Fibroblast of pulmonary artery (primary cell): ENCODE results near the gene ZNF106.

ENCODE experiments used
- DNase-seq: peaks from one replicate; pipeline ENCODE4 v3.0.0-alpha.2; 2010; ENCODE audit warnings: low read depth
- H3K4me3 ChIP-seq: replicated peaks from 2 replicates; pipeline ENCODE4 v1.5.1; 2011; ENCODE audit warnings: low read depth, mild to moderate bottlenecking, control low read depth, low read length, moderate library complexity
- TF ChIP-seq, protein P1 (sequence below): IDR thresholded peaks from 2 replicates; pipeline ENCODE4 v1.5.1; 2011; ENCODE audit warnings: mild to moderate bottlenecking, control low read depth, low read length, inconsistent platforms; ENCODE audit errors: missing control alignments

ZNF106 gene

DNA sequence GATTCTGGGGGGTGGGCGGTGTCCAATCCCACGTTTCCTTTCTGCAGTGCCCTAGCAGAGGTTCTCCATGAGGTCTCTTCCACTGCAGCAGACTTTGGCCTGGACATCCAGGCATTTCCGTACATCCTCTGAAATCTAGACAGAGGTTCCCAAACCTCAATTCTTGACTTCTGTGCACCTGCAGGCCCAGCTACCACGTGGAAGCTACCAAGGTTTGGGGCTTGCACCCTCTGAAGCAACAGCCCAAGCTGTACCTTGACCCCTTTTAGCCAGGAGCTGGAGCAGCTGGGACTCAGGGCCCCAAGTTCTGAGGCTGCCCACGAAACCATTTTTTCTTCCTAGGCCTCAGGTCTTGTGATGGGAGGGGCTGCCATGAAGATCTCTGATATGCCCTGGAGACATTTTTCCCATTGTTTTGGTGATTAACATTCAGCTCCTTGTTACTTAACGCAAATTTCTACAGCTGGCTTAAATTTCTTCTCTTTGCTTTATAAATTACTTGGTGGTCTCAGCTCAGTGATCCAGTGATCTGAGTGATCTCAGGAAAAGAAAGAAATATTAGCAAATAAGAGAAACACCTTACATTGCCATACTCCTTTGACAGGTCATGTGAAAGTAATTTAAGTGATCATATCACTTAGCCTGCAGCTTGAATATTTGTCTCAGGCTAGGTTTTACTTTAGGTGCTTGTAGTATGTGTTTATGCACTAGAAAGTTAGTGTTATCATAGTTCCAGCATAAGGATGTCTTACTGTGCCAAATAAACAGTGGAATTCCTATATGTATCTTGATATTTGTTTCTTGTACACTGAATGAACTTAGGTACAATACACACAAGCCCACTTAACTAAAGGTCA is 7.5 kb upstream of the ZNF106 start:
- no peak for DNase-seq
- no peak overlapping the region for H3K4me3 ChIP-seq
- TF ChIP-seq, protein P1, sequence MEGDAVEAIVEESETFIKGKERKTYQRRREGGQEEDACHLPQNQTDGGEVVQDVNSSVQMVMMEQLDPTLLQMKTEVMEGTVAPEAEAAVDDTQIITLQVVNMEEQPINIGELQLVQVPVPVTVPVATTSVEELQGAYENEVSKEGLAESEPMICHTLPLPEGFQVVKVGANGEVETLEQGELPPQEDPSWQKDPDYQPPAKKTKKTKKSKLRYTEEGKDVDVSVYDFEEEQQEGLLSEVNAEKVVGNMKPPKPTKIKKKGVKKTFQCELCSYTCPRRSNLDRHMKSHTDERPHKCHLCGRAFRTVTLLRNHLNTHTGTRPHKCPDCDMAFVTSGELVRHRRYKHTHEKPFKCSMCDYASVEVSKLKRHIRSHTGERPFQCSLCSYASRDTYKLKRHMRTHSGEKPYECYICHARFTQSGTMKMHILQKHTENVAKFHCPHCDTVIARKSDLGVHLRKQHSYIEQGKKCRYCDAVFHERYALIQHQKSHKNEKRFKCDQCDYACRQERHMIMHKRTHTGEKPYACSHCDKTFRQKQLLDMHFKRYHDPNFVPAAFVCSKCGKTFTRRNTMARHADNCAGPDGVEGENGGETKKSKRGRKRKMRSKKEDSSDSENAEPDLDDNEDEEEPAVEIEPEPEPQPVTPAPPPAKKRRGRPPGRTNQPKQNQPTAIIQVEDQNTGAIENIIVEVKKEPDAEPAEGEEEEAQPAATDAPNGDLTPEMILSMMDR: no peak

DNA sequence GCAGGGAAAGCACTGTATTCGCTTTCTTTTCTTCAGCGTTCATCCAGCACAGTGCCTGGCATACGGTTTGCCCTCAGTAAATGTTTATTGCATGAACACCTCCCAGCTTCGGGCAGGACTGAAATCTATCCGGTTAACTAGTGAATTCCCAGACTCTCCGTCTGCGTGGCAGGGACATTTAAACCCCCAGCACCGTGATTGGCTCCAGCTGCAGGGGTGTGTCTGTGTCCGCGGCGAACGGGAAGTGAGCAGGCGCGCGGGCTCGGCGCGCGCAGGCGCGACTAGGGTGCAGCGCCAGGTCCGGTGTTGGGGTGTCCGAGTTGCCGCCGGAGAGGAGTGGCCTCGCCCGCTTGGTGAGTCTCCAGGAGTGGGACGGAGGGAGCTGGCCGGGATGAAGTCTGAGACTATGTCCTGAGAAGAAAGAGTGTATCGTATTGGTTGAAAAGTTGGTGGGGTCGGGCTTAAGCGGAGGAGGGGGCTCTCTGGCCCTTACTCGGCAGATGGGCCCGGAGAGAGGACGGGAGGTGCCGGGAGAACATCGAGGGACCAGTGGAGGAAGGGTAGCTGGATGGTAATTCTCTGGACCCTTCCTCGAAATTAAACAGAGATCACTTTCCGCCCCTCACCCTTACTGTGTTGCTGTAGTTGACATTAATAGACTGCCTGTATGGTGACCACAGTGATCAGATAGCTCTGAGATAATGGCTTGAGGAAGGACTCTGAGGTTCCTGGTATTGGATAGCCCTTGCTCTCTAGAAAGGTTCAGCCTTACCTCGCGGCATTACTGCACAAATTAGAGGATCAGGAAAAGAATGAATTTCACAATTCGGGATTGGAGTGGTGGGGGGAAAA is 4.6 kb upstream of the ZNF106 start, which contains the start of gene SNAP23:
TSS of gene SNAP23 (plus strand) at position 274 of the 852 bp plus-strand sequence. CDS start 16,213 bp downstream, outside the sequence.
- DNase-seq: peak; percentile 96
- TF ChIP-seq, protein P1: no peak
- H3K4me3 ChIP-seq: peak within 1 kb of the TSS; percentile 98

DNA sequence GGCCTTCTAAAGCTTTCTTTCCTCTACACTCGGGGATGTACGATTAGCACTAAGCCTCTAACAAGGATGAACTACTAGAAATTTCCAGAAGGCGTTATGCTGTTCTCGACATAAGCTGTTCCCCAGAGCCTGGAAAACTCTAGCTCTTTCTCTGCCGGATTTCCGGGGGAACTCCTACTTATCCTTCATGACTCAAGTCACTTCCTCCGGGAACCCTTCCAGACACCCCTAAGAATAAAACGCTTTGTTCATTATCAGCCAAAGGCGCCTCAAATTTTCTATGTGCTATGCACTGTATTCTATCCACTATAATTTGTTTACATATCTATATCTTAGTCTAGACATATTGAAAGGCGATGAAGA is 4.0 kb upstream of the ZNF106 start:
- peak; percentile 81 for DNase-seq
- H3K4me3 ChIP-seq: peak overlapping the region; percentile 98
- TF ChIP-seq, protein P1: no peak

DNA sequence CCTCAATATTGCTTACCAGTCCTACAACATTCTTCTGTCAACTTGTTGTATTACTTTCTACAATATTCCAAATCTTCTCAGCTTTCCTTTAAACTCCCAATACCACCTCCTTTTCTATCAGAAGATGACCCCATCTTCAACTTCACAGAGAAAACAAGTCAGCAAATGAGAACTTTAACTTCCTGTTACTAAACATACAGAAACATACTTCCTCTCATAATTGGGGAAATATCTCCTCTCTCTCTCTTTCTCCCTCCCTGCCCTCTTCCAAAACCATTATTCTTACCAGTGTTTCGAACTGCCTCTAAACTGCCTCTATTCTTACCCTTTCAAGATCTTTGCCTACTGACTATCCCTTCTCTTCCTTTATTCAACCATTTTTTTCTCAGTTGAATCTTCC is 2.7 kb upstream of the ZNF106 start:
- no peak overlapping the region for H3K4me3 ChIP-seq
- TF ChIP-seq, protein P1: no peak
- no peak for DNase-seq

DNA sequence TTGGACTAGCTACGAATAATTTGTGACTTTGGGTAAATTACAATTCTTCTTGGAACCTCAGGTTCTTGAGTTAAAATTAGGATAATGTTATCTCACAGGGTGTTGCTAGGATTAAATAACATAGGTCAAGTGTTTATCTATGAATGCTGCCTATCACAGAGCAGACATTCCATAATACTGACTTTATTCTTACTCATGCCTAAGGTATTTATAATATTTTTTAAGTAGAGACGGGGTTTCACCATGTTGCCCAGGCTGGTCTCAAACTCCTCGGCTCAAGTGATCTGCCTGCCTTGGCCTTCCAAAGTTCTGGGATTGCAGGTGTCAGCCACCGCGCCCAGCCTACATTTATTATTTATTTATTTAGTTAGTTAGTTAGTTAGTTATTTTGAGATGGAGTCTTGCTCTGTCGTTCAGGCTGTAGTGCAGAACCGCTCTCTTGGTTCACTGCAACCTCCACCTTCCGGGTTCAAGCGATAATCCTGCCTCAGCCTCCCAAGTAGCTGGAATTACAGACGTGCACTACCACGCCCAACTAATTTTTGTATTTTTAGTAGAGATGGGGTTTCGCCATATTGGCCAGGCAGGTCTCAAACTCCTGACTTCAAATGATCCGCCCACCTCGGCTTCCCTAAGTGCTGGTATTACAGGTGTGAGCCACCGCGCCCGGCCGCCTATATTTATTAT is 741 bp upstream of the ZNF106 start:
- DNase-seq: peak; percentile 69
- peak overlapping the region; percentile 97 for H3K4me3 ChIP-seq
- TF ChIP-seq, protein P1: no peak

DNA sequence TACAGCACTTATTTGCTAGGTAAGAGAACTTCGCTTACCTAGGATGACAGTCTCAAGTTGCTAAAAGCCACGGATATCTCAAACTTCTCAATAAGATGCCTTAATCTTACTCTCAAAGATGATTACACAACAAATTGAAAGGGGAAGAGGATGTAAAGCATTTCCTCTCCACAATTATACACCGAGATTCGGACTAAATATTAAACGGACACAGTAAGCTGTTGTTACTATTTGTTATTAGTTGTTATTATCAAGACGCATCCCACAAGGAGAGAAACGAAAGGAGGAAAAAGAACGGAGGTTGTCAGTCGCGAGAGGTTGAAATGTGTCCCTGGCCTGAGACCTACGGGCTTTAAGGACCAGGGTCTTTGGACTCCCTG is 660 bp downstream of the ZNF106 start:
- DNase-seq: peak; percentile 23
- TF ChIP-seq, protein P1: no peak
- peak overlapping the region; percentile 97 for H3K4me3 ChIP-seq
